Cardiac fibroblast (primary cell): ENCODE results near the gene ZC3H7B.

Source experiments
- DNase-seq, 2 donors: peaks; one replicate each; pipeline versions ENCODE4 v3.0.0 to v3.0.0-alpha.2; 2010; ENCODE audit warnings: low read depth in 2 of 2
- H3K4me3 ChIP-seq, 2 donors: replicated peaks in 1 of 2; 1 replicate in 1 of 2; 2 replicates in 1 of 2; pipeline ENCODE4 v1.5.1; 2011; ENCODE audit warnings: low read depth in 2 of 2, low read length in 2 of 2, mild to moderate bottlenecking in 2 of 2, moderate library complexity in 1 of 2
- TF ChIP-seq, protein P1 (sequence below): IDR thresholded peaks from one replicate; pipeline ENCODE4 v1.5.1; 2011; ENCODE audit warnings: low read depth, mild to moderate bottlenecking, low read length, inconsistent platforms

The ZC3H7B gene

DNA sequence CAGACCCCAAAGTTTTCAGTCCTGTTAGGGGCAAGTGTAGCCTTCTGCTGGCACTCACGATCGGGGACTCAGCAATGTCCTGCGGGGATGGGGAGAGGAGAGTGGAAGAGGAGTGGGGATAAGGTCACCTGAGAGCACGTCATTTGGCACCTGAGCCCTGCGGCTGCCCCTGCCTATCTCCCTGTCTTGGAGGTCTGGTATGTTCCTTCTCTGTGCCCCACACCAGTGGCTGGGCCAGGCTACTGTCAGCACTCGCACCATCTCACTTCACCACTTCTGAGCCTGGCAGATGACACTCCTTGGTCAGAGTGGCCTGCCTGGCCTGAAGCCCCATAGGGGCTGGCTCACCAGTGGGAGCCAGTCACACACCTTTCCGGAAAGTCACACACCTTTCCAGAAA lies 40.5 kb upstream of the ZC3H7B start:
- no peak for DNase-seq
- TF ChIP-seq, protein P1, sequence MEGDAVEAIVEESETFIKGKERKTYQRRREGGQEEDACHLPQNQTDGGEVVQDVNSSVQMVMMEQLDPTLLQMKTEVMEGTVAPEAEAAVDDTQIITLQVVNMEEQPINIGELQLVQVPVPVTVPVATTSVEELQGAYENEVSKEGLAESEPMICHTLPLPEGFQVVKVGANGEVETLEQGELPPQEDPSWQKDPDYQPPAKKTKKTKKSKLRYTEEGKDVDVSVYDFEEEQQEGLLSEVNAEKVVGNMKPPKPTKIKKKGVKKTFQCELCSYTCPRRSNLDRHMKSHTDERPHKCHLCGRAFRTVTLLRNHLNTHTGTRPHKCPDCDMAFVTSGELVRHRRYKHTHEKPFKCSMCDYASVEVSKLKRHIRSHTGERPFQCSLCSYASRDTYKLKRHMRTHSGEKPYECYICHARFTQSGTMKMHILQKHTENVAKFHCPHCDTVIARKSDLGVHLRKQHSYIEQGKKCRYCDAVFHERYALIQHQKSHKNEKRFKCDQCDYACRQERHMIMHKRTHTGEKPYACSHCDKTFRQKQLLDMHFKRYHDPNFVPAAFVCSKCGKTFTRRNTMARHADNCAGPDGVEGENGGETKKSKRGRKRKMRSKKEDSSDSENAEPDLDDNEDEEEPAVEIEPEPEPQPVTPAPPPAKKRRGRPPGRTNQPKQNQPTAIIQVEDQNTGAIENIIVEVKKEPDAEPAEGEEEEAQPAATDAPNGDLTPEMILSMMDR: no peak
- no peak overlapping the region for H3K4me3 ChIP-seq

DNA sequence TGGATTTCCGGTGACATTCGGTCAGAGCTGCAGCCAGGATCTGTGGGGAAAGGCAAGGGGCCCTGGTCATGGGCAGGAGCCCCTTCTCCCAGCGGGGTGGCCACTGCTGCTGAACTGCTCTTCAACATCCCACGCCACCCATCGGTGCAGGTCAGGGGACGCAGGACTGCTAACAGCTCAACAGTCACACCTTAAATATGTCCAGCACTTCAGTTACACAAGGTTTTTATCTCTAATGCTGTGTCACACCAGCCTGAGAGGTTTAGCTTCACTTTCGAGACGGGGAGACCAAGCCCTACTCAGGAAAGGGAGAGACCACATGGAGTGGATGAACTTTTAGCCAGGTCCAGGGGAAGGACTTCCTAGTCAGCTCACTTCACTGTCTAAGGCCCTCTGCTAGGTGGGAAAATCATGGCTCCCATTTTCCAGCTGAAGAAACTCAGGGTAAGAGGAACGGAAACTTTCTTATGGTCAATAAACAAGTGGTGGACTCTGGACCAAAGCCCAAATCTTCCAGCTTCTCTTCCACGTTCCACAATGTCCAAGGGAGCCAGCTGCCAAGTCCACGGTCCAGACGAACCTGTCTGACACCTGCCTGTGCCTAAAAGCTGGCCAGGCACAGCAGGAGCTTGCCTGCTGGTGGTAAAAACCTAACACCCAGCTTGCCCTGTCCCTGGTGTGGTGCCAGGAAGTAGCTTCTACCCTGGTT lies 39.6 kb upstream of the ZC3H7B start:
- TF ChIP-seq, protein P1: no peak
- DNase-seq: no peak
- H3K4me3 ChIP-seq: no peak overlapping the region

DNA sequence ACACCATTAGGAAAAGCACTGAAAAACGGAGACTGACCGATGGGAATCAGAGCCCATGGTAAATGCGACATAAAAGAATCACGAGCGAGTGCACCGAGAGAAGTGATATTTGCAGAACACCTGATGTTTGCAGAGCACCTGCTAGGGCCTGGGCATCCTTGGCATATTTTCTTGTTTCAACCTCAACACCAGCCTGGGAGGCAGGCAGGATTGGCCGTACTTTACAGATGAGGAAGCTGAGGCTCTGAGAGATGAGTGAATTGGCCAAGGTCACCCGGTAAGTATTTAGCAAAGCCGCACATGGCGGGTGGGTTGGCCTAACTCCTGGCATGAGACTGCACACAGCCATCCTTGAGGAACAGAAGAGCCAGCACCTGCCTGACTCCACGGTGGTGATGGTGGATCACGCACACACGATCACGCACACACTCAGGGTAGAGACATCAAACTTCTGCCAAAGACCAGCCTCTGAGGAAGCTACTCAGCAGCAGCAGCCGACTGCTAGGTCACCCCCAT lies 39.0 kb upstream of the ZC3H7B start:
- TF ChIP-seq, protein P1: no peak
- no peak for DNase-seq
- H3K4me3 ChIP-seq: no peak overlapping the region

DNA sequence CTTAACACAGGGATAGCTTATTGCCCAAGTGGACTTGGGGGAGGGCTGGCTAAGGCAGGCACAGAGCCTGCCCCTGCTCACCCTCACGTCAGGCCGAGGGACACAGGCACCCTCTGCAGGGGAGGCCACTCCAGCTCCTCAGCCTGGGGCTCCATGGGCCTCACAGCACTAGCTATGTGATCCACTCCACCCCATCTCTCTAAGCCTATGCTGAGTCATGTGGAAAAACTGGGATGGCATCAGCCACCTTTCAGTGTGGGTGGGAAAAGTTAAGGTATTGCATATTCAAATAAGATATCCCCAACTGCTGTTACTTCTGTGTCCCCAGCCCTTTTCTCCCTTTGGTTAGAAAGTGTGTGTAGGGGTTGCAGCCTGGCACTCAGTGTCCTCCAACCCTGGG lies 37.6 kb upstream of the ZC3H7B start:
- no peak for DNase-seq
- H3K4me3 ChIP-seq: no peak overlapping the region
- TF ChIP-seq, protein P1: no peak

DNA sequence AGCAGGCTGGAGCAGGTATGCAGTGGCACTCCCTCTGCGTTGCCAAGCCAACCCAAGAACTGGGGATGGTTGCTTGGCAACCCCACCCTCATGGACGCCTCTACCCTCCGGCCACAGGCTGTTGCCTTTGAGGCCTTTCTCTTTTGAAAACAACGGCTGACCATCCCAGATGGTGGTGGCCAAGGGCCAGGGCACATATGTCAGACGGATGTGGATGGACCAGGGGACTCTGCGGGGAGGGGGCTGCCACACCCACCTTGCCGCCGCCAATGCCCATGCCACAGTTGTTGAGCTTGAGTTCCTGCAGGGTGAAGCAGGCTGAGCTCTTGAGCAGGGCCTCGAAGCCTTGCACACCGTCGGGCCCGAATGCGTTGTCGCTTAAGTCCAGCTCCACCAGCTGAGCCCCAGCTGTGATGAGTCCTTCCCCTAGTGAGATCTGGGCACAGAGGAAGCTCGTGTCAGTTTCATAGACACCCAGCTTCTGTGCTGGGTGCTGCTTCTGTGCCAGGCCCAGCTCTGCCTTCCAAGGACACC lies 36.9 kb upstream of the ZC3H7B start:
- DNase-seq: no peak
- TF ChIP-seq, protein P1: no peak
- H3K4me3 ChIP-seq: no peak overlapping the region

DNA sequence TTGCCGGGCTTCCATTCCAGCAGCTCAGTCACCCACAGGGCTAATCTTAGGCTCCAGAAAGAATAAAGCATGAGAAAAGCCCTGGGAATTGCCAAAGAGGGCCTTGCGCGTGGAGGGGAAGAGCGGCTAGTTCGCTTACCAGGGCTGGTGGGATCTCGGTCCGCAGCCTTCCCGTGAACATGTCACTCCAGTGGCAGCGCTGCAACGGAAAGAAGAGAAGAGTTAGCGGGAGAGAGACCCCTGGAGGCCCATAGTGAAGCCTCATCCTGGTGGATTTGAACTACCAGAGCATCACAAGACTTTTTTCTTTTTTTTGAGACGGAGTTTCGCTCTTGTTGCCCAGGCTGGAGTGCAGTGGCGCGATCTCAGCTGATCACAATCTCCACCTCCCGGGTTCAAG lies 33.4 kb upstream of the ZC3H7B start:
- TF ChIP-seq, protein P1: no peak
- no peak for DNase-seq
- no peak overlapping the region for H3K4me3 ChIP-seq
